Vagina (tissue), 2 donors: ENCODE measurements around the gene STX17. TPM values are rescaled to one million over a fixed set of nuclear protein-coding genes. Genes with fewer than 3 reads are reported as not detected.

Experiments used
- DNase-seq, 2 donors: peaks; one replicate each; pipeline ENCODE4 v3.0.0-alpha.2; 2017; ENCODE audit errors: extremely low spot score in 2 of 2
- H3K27ac ChIP-seq: fragments of 200-600 bp; sonication (generic); one replicate; pipeline ENCODE4 v1.5.1; 2019
- H3K27me3 ChIP-seq: fragments of 200-600 bp; sonication (generic); one replicate; pipeline ENCODE4 v1.5.1; 2019
- H3K36me3 ChIP-seq, 2 donors: fragments of 200-600 bp; sonication (generic); one replicate each; pipeline ENCODE4 v1.5.1; 2017 to 2019
- H3K4me1 ChIP-seq: fragments of 200-600 bp; sonication (generic); one replicate; pipeline ENCODE4 v1.5.1; 2019
- H3K4me3 ChIP-seq, 2 donors: fragments of 200-600 bp; sonication (generic); 1 replicate in 1 of 2; 2 replicates in 1 of 2; pipeline ENCODE4 v1.5.1; 2016 to 2019
- H3K9me3 ChIP-seq: fragments of 200-600 bp; sonication (generic); one replicate; pipeline ENCODE4 v1.5.1; 2019
- CTCF ChIP-seq, 3 experiments: fragments of 450-650 bp in 2 of 3; fragments of 200-600 bp in 1 of 3; sonication (generic) in 1 of 3; IDR thresholded peaks; one replicate each; pipeline ENCODE4 v1.5.1; 2017 to 2019; ENCODE audit warnings: antibody characterized with exemption in 3 of 3, mild to moderate bottlenecking in 2 of 3, moderate library complexity in 2 of 3
- POLR2A ChIP-seq, 2 donors: fragments of 450-650 bp; IDR thresholded peaks; one replicate each; pipeline ENCODE4 v1.6.1; 2017; ENCODE audit warnings: antibody characterized with exemption in 2 of 2, mild to moderate bottlenecking in 2 of 2, moderate library complexity in 2 of 2
- POLR2AphosphoS5 ChIP-seq, 2 donors: sonication (generic); formaldehyde crosslinking; IDR thresholded peaks; one replicate each; pipeline ENCODE4 v1.9.0; 2017; ENCODE audit warnings: antibody characterized with exemption in 2 of 2, mild to moderate bottlenecking in 2 of 2, low read depth in 1 of 2; ENCODE audit not compliant: insufficient read depth in 1 of 2
- intact Hi-C: fragments of 100-400 bp; cut with DNase I; formaldehyde crosslinking; loops from one replicate; pipeline ENCODE4 v1.15.1; 2023
- total RNA-seq: library from RNA; depleted of rRNA; stranded (reverse); fragments of >200 nt; gene quantifications from one replicate; pipeline ENCODE4 v1.2.3, GENCODE V29; 2016

STX17 gene
- total RNA-seq, 1 donor from 2014 or later = 55.7 TPM

DNA sequence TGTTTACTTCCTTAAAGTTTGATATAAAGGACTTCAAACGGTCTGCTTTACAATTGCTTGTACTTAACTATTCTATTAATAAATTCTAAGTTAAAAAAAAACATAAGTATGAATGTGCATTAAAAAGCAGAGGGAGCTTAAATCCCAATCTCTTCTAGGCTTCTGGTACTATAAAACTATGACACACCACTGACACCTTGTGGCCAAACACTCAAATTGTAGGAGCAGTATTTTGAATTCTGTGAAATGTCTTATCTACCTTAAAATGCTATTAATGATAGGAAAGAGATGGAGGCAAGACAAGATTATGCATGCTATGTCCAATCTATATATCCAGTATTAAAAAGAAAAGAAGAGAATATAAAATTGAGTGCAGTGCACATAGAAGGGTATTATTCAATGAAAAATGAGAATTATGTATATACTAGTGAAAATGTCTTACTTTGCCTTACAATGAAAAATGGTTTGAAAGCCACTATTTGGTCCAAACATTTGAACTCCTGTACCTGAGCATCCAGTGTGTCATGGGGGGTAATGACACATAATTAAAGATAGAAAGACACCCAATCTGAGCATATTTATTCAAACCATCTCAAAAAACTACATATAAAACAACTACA, 104.7 kb downstream of the STX17 start:
- no peak for DNase-seq
- Histone ChIP-seq H3K4me1 (no peaks in the 10 kb centered on the region), H3K27me3 (no peaks in the 10 kb centered on the region), H3K4me3 (no peak overlapping the region), H3K36me3 (peaks cover 0 to 15% of the 10 kb centered on the region in 2 donors), H3K9me3 (no peaks in the 10 kb centered on the region), H3K27ac (no peak overlapping the region)
- TF ChIP-seq POLR2A (IDR thresholded peaks at IDR 0.05) (no peak), POLR2AphosphoS5 (IDR thresholded peaks at IDR 0.05; ENCODE audit: insufficient read depth in 1 of 2, low read depth in 1 of 2) (no peak), CTCF (IDR thresholded peaks at IDR 0.05) (no peak)
- intact Hi-C loops = no loop called here

- H3K36me3 ChIP-seq = peaks cover 0 to 17% of the 10 kb centered on the region in 2 donors
- H3K4me3 ChIP-seq = no peak overlapping the region
- no peaks in the 10 kb centered on the region for H3K27me3 ChIP-seq
- intact Hi-C loops = no loop called here
- TF ChIP-seq POLR2AphosphoS5 (IDR thresholded peaks at IDR 0.05; ENCODE audit: insufficient read depth in 1 of 2, low read depth in 1 of 2) (no peak), CTCF (IDR thresholded peaks at IDR 0.05) (no peak), POLR2A (IDR thresholded peaks at IDR 0.05) (no peak)
- H3K27ac ChIP-seq = no peak overlapping the region
- no peaks in the 10 kb centered on the region for H3K9me3 ChIP-seq
- H3K4me1 ChIP-seq = no peaks in the 10 kb centered on the region
- no peak for DNase-seq
Measured at GRCh38 chr9:100012279-100012678, 105.8 kb downstream of the STX17 start.

DNA sequence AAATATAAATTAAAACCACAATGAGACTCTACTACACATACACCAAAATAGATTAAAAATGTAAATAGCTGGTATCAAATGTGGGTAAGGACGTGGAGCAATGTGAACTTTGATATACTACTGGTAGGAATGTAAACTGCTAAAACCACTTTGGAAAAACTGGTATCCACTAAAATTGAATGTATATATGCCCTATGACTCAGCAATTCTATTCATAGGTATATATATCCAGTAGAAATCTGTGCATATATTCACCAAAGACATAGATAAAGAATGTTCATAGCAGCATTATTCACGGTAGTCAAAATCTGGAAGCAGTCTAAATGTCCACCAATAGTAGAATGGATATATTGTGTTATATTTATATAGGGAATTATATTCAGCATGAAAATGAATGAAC, 107.1 kb downstream of the STX17 start:
- no peaks in the 10 kb centered on the region for H3K4me1 ChIP-seq
- H3K36me3 ChIP-seq = peaks cover 0 to 23% of the 10 kb centered on the region in 2 donors
- no peaks in the 10 kb centered on the region for H3K27me3 ChIP-seq
- no peak overlapping the region for H3K4me3 ChIP-seq
- no peak for DNase-seq
- no peak overlapping the region for H3K27ac ChIP-seq
- no peaks in the 10 kb centered on the region for H3K9me3 ChIP-seq
- TF ChIP-seq POLR2AphosphoS5 (IDR thresholded peaks at IDR 0.05; ENCODE audit: insufficient read depth in 1 of 2, low read depth in 1 of 2) (no peak), POLR2A (IDR thresholded peaks at IDR 0.05) (no peak), CTCF (IDR thresholded peaks at IDR 0.05) (no peak)
- intact Hi-C loops = no loop called here

DNA sequence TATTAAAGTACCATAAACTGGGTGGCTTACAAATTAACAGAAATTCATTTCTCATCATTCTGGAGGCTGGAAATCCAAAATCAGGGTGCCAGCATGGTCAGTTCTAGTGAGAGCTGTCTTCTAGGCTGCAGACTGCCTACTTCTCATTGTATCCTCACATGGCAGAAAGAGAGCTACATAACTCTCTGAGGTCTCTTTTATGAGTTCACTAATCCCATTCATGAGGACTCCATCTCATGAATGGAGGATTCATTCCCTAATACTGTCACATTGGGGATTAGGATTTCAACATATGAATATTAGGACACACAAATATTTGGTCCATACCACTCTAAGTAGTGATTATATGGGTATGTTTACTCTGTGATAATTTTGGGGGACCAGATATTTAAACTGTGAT, 108.4 kb downstream of the STX17 start:
- no peaks in the 10 kb centered on the region for H3K4me1 ChIP-seq
- no peak for TF ChIP-seq CTCF (IDR thresholded peaks at IDR 0.05)
- no peak for TF ChIP-seq POLR2AphosphoS5 (IDR thresholded peaks at IDR 0.05; ENCODE audit: insufficient read depth in 1 of 2, low read depth in 1 of 2)
- no peak for TF ChIP-seq POLR2A (IDR thresholded peaks at IDR 0.05)
- H3K27me3 ChIP-seq = no peaks in the 10 kb centered on the region
- no peak overlapping the region for H3K27ac ChIP-seq
- intact Hi-C loops = no loop called here
- no peak for DNase-seq
- H3K9me3 ChIP-seq = no peaks in the 10 kb centered on the region
- H3K36me3 ChIP-seq = peaks cover 0 to 23% of the 10 kb centered on the region in 2 donors
- H3K4me3 ChIP-seq = no peak overlapping the region

- H3K27me3 ChIP-seq = no peaks in the 10 kb centered on the region
- TF ChIP-seq CTCF (IDR thresholded peaks at IDR 0.05) (no peak), POLR2AphosphoS5 (IDR thresholded peaks at IDR 0.05; ENCODE audit: insufficient read depth in 1 of 2, low read depth in 1 of 2) (no peak)
- no peaks in the 10 kb centered on the region for H3K4me1 ChIP-seq
- peaks cover 0 to 12% of the 10 kb centered on the region in 2 donors for H3K36me3 ChIP-seq
- H3K27ac ChIP-seq = no peak overlapping the region
- H3K4me3 ChIP-seq = no peak overlapping the region
- no peaks in the 10 kb centered on the region for H3K9me3 ChIP-seq
- no peak for DNase-seq
- intact Hi-C loops = no loop called here
Measured at GRCh38 chr9:100019541-100019940, 113.1 kb downstream of the STX17 start.
